Activated naive CD4-positive, alpha-beta T cell treated with anti-CD3 and anti-CD28 coated beads, Interleukin-2, amount 50 U/mL, for 72 hours (primary cell): ENCODE results near the gene RHEB. TPM values are rescaled to one million over a fixed set of nuclear protein-coding genes. Genes with fewer than 3 reads are reported as not detected.

Experiments
- ATAC-seq, 2 donors: fragments of 150-1000 bp; cut with Tn5 transposase; 2 replicates each; pipeline ENCODE4 v1.10.0; 2021; ENCODE audit warnings: mild to moderate bottlenecking in 2 of 2, moderate library complexity in 2 of 2
- DNase-seq, 2 donors: peaks; one replicate each; pipeline ENCODE4 v3.0.0; 2021 to 2022; ENCODE audit warnings: low spot score in 2 of 2
- H3K27ac Mint-ChIP-seq, 2 donors: one replicate each; pipeline ENCODE4 v1.8.0; 2022; ENCODE audit warnings: mild to moderate bottlenecking in 2 of 2, mixed read lengths in 2 of 2
- H3K36me3 Mint-ChIP-seq, 2 donors: one replicate each; pipeline ENCODE4 v1.8.0; 2022; ENCODE audit warnings: mixed read lengths in 2 of 2
- H3K9me3 Mint-ChIP-seq, 2 donors: one replicate each; pipeline ENCODE4 v1.8.0; 2022; ENCODE audit warnings: mixed read lengths in 2 of 2
- total RNA-seq, 2 donors: library from RNA; stranded (reverse); gene quantifications; one replicate each; pipeline ENCODE4 v1.2.3, GENCODE V29; 2022

RHEB gene
- total RNA-seq, 2 donors from 2014 or later, result 37.1 to 81.9 TPM

GRCh38 chr7:151436446-151437158 is 83.1 kb downstream of the RHEB start:
- peak overlapping the region in 1 of 2 donors; percentile 22 for H3K27ac Mint-ChIP-seq

GRCh38 chr7:151435971-151436370 is 83.7 kb downstream of the RHEB start:
- H3K36me3 Mint-ChIP-seq, result no peaks in the 10 kb centered on the region
- no peaks in the 10 kb centered on the region for H3K9me3 Mint-ChIP-seq
- no peak overlapping the region for H3K27ac Mint-ChIP-seq
- ATAC-seq, result no peak
- DNase-seq, result no peak

More at GRCh38 chr7:151436446-151437158, 83.1 kb downstream of the RHEB start:
- no peak for ATAC-seq
- H3K9me3 Mint-ChIP-seq, result no peaks in the 10 kb centered on the region
- no peaks in the 10 kb centered on the region for H3K36me3 Mint-ChIP-seq
- no peak for DNase-seq

DNA sequence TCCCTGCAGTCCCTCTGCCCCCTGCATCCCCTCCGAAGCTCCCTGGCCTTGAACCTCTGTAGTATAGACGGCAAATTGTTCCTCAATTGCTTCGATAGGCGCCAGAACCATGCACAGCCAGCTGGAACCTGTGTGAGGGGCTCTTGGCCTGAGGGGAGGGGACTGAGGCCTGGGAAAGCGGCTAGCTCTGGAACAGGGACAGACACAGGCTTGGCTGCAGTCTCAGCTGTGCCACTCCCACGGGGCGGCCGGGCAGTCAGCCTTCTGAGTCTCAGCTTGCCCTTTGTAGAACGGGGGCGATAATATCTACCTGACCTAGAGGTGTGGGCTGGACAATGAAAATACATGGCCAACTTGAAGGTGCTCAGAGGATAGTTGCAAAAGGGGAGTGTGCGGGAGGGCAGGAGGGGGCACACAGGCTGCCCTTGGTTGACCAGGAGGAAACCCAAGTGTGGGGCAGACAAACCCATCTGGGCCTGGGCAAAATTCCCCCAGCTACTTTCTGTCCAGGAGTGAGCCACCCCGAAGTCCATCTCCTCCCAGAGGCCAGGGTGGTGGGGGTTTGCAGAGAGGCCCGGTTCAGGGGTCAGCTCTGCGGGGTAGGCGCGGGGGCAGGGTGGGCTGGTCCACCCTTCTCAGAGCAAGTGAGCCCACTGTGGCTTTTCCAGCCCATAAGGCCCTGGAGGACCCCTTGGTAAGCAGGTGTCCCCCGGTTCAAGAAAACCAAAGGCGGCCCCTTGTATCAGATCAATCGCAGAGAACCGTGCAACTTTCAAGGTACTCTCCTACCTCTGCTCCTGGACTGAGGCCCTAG is 84.4 kb downstream of the RHEB start:
- DNase-seq (no peak), ATAC-seq (no peak)
- H3K27ac Mint-ChIP-seq, result peak overlapping the region in 1 of 2 donors; percentile 66
- H3K36me3 Mint-ChIP-seq, result no peaks in the 10 kb centered on the region
- no peaks in the 10 kb centered on the region for H3K9me3 Mint-ChIP-seq

DNA sequence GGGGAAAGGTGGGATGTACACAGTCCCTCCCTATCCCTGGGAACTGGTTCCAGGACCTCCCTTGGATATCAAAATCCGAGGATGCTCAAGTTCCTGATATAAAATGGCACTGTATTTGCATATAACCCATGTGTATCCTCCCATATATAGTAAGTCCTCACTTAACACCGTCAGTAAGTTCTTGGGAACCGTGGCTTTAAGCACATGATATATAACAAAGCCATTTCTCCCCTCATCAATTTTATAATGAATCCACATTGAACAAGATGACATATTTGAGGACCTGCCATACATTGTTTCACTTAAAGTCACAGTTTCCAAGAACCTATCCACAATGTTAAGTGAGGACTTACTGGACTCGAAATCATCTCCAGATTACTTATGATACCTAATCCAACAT is 85.1 kb downstream of the RHEB start:
- no peaks in the 10 kb centered on the region for H3K36me3 Mint-ChIP-seq
- DNase-seq, result no peak
- ATAC-seq, result no peak
- peak overlapping the region in 1 of 2 donors; percentile 66 for H3K27ac Mint-ChIP-seq
- H3K9me3 Mint-ChIP-seq, result no peaks in the 10 kb centered on the region

DNA sequence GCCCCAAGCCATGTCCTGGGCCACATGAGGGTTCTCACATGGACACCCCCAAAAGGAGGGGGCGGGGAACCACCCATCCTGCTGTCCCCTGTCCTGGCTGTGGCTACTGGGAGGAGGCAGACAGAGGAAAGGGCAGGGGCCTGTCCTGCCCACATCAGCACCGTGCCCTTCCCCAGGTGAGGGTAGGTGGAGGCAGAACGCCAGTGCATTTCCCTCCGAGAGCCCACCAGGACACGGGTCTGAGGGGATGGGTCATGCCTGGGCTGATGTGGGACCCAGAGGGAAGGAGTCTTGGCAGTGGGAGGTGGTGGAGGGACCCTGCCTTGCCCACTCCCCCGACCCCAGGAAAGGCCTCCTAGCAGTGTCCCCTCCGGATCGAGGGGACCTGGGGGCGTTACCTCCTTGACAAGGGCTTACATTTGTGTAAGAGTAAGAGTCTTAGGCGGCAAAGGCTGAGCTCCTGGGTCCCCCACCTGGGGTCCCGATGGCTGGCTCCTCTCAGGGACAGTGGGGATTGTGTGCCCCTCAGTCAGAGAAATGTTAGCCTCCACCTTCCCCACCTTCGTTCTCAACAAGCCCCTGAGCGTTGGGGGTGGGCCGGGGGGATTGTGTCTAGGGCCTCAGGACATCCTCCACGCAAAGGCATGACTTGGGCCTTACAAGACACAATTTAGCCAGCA is 85.8 kb downstream of the RHEB start:
- peak overlapping the region in 1 of 2 donors; percentile 90 for H3K27ac Mint-ChIP-seq
- DNase-seq (peak in 1 of 2 donors; percentile 51), ATAC-seq (no peak)
- H3K36me3 Mint-ChIP-seq, result no peaks in the 10 kb centered on the region
- no peaks in the 10 kb centered on the region for H3K9me3 Mint-ChIP-seq

- ATAC-seq (peak; percentile 82 to 93), DNase-seq (peak; percentile 56 to 80)
- peak overlapping the region in 1 of 2 donors; percentile 90 for H3K27ac Mint-ChIP-seq
- no peaks in the 10 kb centered on the region for H3K9me3 Mint-ChIP-seq
- no peaks in the 10 kb centered on the region for H3K36me3 Mint-ChIP-seq
Measured at GRCh38 chr7:151432658-151433521, 86.8 kb downstream of the RHEB start.

- Mint-ChIP-seq H3K36me3 (no peaks in the 10 kb centered on the region), H3K9me3 (no peaks in the 10 kb centered on the region), H3K27ac (no peak overlapping the region)
- no peak for ATAC-seq
- peak in 1 of 2 donors; percentile 44 for DNase-seq
Measured at GRCh38 chr7:151431768-151432311, 87.9 kb downstream of the RHEB start.

GRCh38 chr7:151431281-151431767 is 88.4 kb downstream of the RHEB start:
- ATAC-seq, result no peak
- peak in 1 of 2 donors; percentile 35 for DNase-seq
- no peaks in the 10 kb centered on the region for H3K36me3 Mint-ChIP-seq
- H3K27ac Mint-ChIP-seq, result no peak overlapping the region
- H3K9me3 Mint-ChIP-seq, result no peaks in the 10 kb centered on the region

- Mint-ChIP-seq H3K36me3 (no peaks in the 10 kb centered on the region), H3K9me3 (no peaks in the 10 kb centered on the region), H3K27ac (peak overlapping the region in 1 of 2 donors; percentile 56)
- DNase-seq, result peak in 1 of 2 donors; percentile 53
- no peak for ATAC-seq
Measured at GRCh38 chr7:151430391-151431205, 89.1 kb downstream of the RHEB start.

- H3K27ac Mint-ChIP-seq, result peak overlapping the region; percentile 44 to 56
- peak; percentile 37 to 62 for ATAC-seq
- H3K9me3 Mint-ChIP-seq, result no peaks in the 10 kb centered on the region
- DNase-seq, result peak in 1 of 2 donors; percentile 57
- no peaks in the 10 kb centered on the region for H3K36me3 Mint-ChIP-seq
Measured at GRCh38 chr7:151429560-151430331, 89.9 kb downstream of the RHEB start.

DNA sequence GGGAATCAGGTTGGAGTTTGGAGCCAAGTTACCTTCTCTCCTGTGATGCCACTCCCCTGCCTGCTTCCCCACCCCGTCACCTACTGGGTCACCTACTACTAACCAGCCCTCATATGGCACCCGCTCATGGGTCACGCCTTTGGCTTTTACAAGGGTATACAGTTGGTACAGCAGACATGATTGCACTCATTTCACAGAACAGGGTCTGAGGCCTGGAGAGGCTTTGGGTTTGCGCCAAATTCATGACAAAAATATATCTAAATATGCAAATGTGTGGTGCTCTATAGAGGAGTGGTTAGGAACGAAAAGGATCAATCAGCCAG is 90.5 kb downstream of the RHEB start:
- ATAC-seq (no peak), DNase-seq (no peak)
- H3K27ac Mint-ChIP-seq, result peak overlapping the region in 1 of 2 donors; percentile 56
- H3K9me3 Mint-ChIP-seq, result no peaks in the 10 kb centered on the region
- H3K36me3 Mint-ChIP-seq, result no peaks in the 10 kb centered on the region

DNA sequence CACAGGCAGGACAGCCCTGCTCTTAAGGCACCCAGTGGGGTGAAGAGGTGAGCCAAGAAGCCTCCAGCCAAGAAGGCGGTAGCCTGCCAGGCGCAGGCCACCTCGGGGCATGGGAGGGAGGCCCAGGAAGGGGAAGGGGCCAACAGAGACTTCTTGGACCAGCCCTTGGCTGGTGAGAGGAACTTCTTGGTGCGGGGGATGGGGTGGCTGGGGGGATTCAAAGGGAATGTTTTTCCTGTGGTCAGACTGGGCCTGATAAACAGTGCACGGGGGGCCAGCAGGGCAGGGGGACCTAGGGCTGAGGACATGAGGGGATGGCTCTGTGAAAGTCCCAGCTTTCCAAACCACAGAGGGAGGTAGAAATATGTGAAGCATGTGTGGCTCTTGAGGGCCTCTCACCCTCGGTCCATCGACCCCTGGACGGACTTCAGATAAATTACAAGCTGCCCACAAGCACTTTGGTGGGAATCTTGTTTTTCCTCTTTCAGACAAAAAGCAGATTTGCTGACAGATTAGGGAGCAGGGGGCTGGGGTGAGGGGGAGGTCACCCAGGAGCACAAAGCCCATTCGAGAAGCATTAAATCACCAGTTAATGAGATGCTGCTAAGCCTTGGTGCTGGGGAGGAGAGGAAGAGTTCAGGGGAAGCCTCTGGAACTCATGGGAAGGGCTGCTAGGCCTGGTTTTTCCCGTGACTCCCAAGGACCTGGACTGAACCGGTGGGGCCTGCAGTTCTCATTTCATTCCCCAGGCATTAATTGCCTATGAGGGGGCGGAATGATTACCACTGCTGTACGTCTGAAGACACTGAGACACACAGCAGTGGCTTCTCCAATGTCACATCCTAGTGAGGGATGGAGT is 91.1 kb downstream of the RHEB start:
- no peaks in the 10 kb centered on the region for H3K36me3 Mint-ChIP-seq
- H3K9me3 Mint-ChIP-seq, result no peaks in the 10 kb centered on the region

DNA sequence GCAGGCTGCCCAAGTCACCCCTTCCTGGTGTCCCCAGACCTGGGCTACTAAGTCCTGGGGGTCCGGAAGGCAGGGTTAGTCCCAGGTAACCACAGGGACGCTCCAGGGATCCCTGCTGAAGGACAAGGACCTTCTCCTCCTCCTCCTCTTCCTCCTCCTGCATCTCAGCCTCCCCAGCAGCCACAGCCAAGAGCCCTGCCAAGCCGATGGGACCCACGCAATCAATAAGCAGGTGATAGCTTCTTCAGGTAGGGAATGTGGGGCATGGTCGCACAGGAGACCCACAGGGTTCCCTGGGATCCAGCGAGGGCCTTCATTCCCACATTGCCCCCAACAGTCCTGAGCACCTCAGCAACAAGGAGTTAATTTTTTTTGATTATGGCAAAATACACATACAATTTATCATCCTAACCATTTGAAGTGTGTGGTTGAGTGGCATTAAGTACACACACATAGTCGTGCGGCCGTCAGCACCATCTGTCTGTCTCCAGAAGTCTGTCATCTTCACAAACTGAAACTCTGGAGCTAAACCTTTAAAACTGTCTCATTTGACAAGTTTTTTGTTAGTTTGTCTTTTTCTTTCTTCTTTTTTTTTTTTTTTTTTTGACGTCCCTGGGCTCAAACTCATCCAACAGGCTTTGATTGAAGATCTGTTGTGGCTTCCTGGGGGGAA is 91.9 kb downstream of the RHEB start:
- Mint-ChIP-seq H3K9me3 (no peaks in the 10 kb centered on the region), H3K27ac (peak overlapping the region in 1 of 2 donors; percentile 20), H3K36me3 (no peaks in the 10 kb centered on the region)
- peak in 1 of 2 donors; percentile 38 for DNase-seq
- no peak for ATAC-seq

More for the DNA sequence above, 91.1 kb downstream of the RHEB start:
- DNase-seq (peak in 1 of 2 donors; percentile 38), ATAC-seq (no peak)
- H3K27ac Mint-ChIP-seq, result peak overlapping the region in 1 of 2 donors; percentile 20
